ENCODE data around the gene MIDN.

Gene MIDN

DNA sequence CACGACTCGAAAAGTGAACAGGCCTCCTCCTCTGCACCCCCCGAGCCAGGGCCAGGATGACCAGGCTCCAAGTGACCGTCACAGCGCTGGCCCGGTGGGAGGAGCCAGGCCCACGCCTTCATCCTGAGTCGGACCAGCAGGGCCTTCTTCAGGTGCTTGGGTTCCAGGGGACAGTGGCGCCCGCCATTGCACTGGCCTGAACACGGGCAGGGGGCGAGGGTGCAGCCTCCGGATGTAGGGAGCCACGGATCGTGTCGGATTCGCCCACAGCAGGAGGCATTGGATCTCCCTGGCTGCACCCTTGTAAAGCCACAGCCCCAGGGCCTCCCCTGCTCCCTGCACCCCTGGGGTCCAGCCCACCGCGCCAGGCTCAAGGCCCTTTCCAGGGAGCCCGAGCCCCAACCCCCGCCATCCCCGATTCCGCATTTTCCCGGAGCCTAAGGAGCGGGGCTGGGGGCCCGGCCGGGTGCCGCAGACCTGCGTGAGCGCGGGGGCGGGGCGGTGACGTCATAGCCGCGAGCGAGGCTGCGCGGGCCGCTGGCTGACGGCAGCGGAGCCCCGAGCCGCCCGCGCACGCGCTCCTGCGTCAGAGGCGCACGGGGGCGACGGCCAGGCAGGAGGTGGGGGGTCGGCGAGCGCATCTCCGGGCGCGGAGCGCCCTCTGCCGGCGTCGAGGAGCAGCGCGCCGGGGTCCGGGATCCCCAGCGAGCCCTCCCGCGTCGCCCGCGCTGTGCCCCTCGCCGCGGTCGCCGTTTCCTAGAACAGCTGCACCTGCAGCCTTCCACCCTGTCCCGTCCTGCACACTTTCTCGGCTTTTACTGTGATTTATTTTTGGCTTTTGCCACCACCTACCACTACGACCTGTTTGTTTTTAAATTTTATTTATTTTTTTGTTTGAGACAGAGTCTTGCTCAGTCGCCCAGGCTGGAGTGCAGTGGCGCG lies 8.3 kb upstream of the MIDN start:
- peak overlapping the region; percentile 84 for H3K4me3 ChIP-seq (ENCODE audit: low read depth, low read length)
- DNase-seq (ENCODE audit: low read depth), result no peak
- peak; percentile 70 for TF ChIP-seq CTCF (IDR thresholded peaks at IDR 0.05; ENCODE audit: control insufficient read depth, extremely low read depth, insufficient read depth)

DNA sequence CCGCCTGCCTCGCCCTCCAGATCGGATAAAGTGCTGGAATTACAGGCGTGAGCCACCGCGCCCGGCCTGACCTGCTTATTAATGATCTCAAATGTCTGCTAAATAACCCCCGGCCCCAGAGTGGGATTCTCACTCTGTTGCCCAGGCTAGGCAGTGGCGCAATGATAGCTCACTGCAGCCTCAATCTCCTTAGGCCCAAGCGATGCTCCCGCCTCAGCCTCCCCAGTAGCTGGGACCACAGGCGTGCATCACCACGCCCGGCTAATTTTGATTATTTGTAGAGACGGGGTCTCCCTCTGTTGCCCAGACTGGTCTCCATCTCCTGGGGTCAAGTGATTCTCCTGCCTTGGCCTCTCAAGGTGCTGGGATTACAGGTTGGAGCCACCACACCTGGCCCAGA lies 7.5 kb upstream of the MIDN start:
- DNase-seq (ENCODE audit: low read depth), result no peak
- H3K4me3 ChIP-seq (ENCODE audit: low read depth, low read length), result peak overlapping the region; percentile 84
- TF ChIP-seq CTCF (IDR thresholded peaks at IDR 0.05; ENCODE audit: control insufficient read depth, extremely low read depth, insufficient read depth), result no peak

DNA sequence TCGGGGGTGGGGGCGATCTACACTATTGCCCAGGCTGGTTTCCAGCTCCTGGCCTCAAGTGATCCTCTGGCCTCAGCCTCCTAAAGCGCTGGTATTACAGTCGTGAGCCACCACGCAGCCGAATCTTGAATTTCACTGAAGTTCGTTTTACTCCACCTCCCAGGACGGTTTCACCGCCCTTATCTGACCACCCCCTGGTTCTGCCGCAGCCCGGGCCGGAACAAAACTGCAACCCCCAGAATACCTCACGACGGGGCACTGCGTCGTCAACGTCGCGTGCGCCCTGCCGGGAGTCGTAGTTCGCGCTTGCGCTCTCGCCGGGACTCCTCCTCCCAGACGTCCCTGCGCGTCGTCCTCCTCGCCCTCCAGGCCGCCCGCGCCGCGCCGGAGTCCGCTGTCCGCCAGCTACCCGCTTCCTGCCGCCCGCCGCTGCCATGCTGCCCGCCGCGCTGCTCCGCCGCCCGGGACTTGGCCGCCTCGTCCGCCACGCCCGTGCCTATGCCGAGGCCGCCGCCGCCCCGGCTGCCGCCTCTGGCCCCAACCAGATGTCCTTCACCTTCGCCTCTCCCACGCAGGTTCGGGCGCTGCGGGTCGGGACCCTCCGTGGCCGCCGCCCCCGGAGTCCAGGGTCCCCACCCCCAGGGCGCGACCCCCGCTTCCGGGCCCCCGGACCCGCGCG lies 6.8 kb upstream of the MIDN start, which contains the start of gene ATP5F1D:
Gene ATP5F1D, plus strand, starts transcription at position 335 of the 679 bp plus-strand sequence. Its CDS starts 100 bp downstream, at position 435.
- peak within 1 kb of the TSS; percentile 84 for H3K4me3 ChIP-seq (ENCODE audit: low read depth, low read length)
- no peak for TF ChIP-seq CTCF (IDR thresholded peaks at IDR 0.05; ENCODE audit: control insufficient read depth, extremely low read depth, insufficient read depth)
- DNase-seq (ENCODE audit: low read depth), result no peak

GRCh38 chr19:1243768-1244692 lies 4.4 kb upstream of the MIDN start:
- H3K4me3 ChIP-seq (ENCODE audit: low read depth, low read length), result peak overlapping the region; percentile 41
- TF ChIP-seq CTCF (IDR thresholded peaks at IDR 0.05; ENCODE audit: control insufficient read depth, extremely low read depth, insufficient read depth), result peak; percentile 85
- DNase-seq (ENCODE audit: low read depth), result no peak

DNA sequence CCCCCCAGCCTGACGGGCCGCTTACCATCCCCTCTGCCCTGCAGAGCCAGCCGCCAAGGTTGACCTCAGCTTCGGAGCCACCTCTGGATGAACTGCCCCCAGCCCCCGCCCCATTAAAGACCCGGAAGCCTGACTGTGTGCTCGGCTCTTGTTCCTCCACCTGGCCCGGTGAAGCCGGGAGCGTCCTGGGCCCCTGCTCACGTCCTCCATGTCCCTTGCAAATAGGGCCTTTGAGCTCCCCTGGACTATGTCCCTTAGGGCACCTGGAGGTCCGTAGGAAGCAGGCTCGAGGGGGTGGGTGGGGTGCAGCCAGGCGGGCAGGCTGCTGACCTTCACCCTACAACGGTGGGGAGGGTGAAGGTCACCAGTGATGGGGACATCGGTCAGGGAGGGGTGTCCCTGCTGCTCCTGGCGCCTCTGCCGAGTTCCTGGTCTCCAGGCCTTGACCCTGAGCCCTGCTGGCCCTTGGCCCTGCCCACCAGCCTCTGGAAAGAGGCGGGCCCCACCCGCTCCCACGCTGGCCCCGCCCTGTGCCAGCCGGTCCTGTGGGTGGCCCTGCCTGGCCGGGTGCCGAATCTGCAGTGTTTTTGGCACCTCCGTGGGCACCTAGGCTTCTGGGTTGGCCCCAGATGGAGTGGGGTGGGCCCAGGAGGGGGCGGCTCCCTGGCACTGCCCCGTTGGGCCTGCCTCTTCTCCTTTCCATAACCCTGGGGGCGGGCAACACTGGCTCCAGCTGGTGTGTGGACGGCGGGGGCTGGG lies 3.5 kb upstream of the MIDN start:
- peak overlapping the region; percentile 41 for H3K4me3 ChIP-seq (ENCODE audit: low read depth, low read length)
- TF ChIP-seq CTCF (IDR thresholded peaks at IDR 0.05; ENCODE audit: control insufficient read depth, extremely low read depth, insufficient read depth), result no peak
- DNase-seq (ENCODE audit: low read depth), result no peak

All from LNCaP clone FGC (cell line).